Iris pigment epithelial cell (primary cell): ENCODE measurements around the gene EIF2B5.
"Not testable (repeated sequence)": the region's sequence is repeated elsewhere in the genome, so short reads cannot be mapped to it uniquely, and the experiment has no call there.

Experiments used
- DNase-seq: peaks from one replicate; pipeline ENCODE4 v3.0.0-alpha.2; 2011; ENCODE audit warnings: low read depth

The EIF2B5 gene

GRCh38 chr3:184145751-184146270, 10.7 kb downstream of the EIF2B5 start:
- DNase-seq: no peak

- DNase-seq: no peak
These were observed 12.9 kb downstream of the EIF2B5 start for GRCh38 chr3:184148076-184148475.

- no peak for DNase-seq
These were observed 14.0 kb downstream of the EIF2B5 start for GRCh38 chr3:184149123-184149522.

GRCh38 chr3:184149770-184150169, 14.6 kb downstream of the EIF2B5 start:
- DNase-seq: not testable (repeated sequence)

GRCh38 chr3:184154885-184155643, 19.9 kb downstream of the EIF2B5 start, which contains the start of gene DVL3:
Gene DVL3, plus strand, starts transcription at chr3:184155377. Its CDS starts 259 bp downstream, at chr3:184155636.
- DNase-seq: peak; percentile 58

GRCh38 chr3:184155644-184156521, 20.7 kb downstream of the EIF2B5 start:
- DNase-seq: peak; percentile 50

GRCh38 chr3:184156522-184156955, 21.4 kb downstream of the EIF2B5 start:
- DNase-seq: peak; percentile 43

- DNase-seq: no peak
These were observed 22.0 kb downstream of the EIF2B5 start for GRCh38 chr3:184157206-184157605.

GRCh38 chr3:184158404-184158803, 23.2 kb downstream of the EIF2B5 start:
- no peak for DNase-seq

GRCh38 chr3:184160456-184160855, 25.3 kb downstream of the EIF2B5 start:
- DNase-seq: peak; percentile 92

GRCh38 chr3:184162571-184163070, 27.5 kb downstream of the EIF2B5 start:
- DNase-seq: not testable (repeated sequence)

- DNase-seq: no peak
These were observed 29.6 kb downstream of the EIF2B5 start for GRCh38 chr3:184164648-184165330.

- no peak for DNase-seq
These were observed 30.4 kb downstream of the EIF2B5 start for GRCh38 chr3:184165543-184165942.

- no peak for DNase-seq
These were observed 31.5 kb downstream of the EIF2B5 start for GRCh38 chr3:184166671-184167070.

GRCh38 chr3:184167786-184168185, 32.6 kb downstream of the EIF2B5 start:
- no peak for DNase-seq

GRCh38 chr3:184168363-184169120, 33.4 kb downstream of the EIF2B5 start:
- peak; percentile 73 for DNase-seq

- no peak for DNase-seq
These were observed 35.0 kb downstream of the EIF2B5 start for GRCh38 chr3:184169896-184170875.

- DNase-seq: peak; percentile 77
These were observed 36.4 kb downstream of the EIF2B5 start for GRCh38 chr3:184171562-184171961.

GRCh38 chr3:184172681-184173373, 37.7 kb downstream of the EIF2B5 start:
- DNase-seq: peak; percentile 91
